Sigmoid colon (tissue), 4 donors: ENCODE results near the gene POM121C.
"Not testable (repeated sequence)": the region's sequence is repeated elsewhere in the genome, so short reads cannot be mapped to it uniquely, and the experiment has no call there.

Source experiments
- CTCF ChIP-seq, 4 experiments: fragments of 450-650 bp in 3 of 4; fragments of 200-600 bp in 1 of 4; IDR thresholded peaks; one replicate each; pipeline ENCODE4 v1.5.1; 2016 to 2019; ENCODE audit warnings: antibody characterized with exemption in 4 of 4, mild to moderate bottlenecking in 3 of 4, moderate library complexity in 2 of 4
- EP300 ChIP-seq, 4 donors: sonication (generic); formaldehyde crosslinking; IDR thresholded peaks; one replicate each; pipeline ENCODE4 v1.6.1; 2017; ENCODE audit warnings: antibody characterized with exemption in 4 of 4
- POLR2A ChIP-seq, 2 donors: fragments of 450-650 bp; IDR thresholded peaks; one replicate each; pipeline ENCODE4 v1.6.1; 2016; ENCODE audit warnings: antibody characterized with exemption in 2 of 2, mild to moderate bottlenecking in 2 of 2, moderate library complexity in 2 of 2

GRCh38 chr7:75409880-75410822 lies 75.9 kb downstream of the POM121C start:
- TF ChIP-seq CTCF, EP300, POLR2A (IDR thresholded peaks at IDR 0.05): not testable (repeated sequence)
